GM12892 (cell line): ENCODE measurements around the gene TMEM30A.

ENCODE experiments used
- POLR2A ChIP-seq: IDR thresholded peaks from 2 replicates; pipeline ENCODE4 v1.6.1; 2011; ENCODE audit warnings: low read depth, low read length, control low read depth
- POLR2AphosphoS5 ChIP-seq: IDR thresholded peaks from 2 replicates; pipeline ENCODE4 v1.6.1; 2011; ENCODE audit warnings: low read depth, low read length, control low read depth
- TAF1 ChIP-seq: IDR thresholded peaks from 2 replicates; pipeline ENCODE4 v1.6.1; 2011; ENCODE audit warnings: low read depth, mild to moderate bottlenecking, control low read depth, low read length, borderline replicate concordance

DNA sequence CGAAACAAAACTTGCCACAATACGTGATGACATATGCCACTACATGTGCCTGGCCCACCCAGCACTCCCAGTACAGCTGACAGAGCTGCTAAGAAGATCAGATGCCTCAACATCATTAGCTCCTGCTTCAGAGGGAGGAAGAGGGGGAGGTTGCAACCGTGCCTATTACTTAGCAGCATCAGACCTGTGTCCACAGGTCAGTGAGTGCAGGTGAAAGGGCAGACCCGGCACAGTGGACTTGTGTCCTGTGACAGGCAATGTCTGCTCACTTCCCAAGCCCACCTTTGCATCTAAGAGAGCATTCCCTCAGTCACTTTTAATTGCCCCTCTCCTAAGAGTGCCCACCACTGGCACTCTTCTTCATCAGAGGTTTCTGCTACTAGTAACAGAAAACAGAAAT, 69.3 kb downstream of the TMEM30A start:
- TF ChIP-seq POLR2AphosphoS5 (no peak), POLR2A (no peak), TAF1 (no peak)
